ENCODE measurements around the gene MEGF11.

The MEGF11 gene

DNA sequence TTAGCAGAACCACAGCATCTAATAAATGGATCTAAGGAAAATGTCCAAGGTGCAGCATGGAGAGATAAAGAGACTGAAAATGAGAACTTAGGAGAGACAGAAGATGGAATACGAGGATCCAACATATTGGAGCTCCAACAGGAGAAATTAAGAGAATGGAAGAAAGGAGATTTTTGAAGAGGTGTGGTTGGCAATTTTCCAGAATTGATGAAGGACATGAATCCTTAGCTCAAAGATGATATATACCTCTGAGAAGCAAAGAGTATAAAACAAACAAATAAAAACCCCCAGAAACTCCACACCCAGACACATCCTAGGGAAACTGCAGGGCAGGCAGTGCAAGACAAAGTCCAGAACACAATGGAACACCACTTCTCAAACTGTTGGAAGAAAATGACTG lies 141.2 kb downstream of the MEGF11 start:
- H3K27me3 ChIP-seq (ENCODE audit: low read length) = no peaks in the 10 kb centered on the region
- H3K27ac ChIP-seq (ENCODE audit: low read depth, low read length) = no peak overlapping the region
- TF ChIP-seq, protein P1, sequence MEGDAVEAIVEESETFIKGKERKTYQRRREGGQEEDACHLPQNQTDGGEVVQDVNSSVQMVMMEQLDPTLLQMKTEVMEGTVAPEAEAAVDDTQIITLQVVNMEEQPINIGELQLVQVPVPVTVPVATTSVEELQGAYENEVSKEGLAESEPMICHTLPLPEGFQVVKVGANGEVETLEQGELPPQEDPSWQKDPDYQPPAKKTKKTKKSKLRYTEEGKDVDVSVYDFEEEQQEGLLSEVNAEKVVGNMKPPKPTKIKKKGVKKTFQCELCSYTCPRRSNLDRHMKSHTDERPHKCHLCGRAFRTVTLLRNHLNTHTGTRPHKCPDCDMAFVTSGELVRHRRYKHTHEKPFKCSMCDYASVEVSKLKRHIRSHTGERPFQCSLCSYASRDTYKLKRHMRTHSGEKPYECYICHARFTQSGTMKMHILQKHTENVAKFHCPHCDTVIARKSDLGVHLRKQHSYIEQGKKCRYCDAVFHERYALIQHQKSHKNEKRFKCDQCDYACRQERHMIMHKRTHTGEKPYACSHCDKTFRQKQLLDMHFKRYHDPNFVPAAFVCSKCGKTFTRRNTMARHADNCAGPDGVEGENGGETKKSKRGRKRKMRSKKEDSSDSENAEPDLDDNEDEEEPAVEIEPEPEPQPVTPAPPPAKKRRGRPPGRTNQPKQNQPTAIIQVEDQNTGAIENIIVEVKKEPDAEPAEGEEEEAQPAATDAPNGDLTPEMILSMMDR (IDR thresholded peaks at IDR 0.05; ENCODE audit: insufficient read depth, low read length, poor library complexity, severe bottlenecking) = no peak
- TF ChIP-seq EZH2phosphoT487 (conservative IDR thresholded peaks at IDR 0.05; ENCODE audit: low read length) = no peak
- no peaks in the 10 kb centered on the region for H3K9me2 ChIP-seq (replicated peaks; ENCODE audit: insufficient read depth, low read length)
- H2AFZ ChIP-seq (ENCODE audit: low read depth, low read length, severe bottlenecking) = no peak overlapping the region
- H3K4me2 ChIP-seq (ENCODE audit: low read depth, low read length, poor library complexity, severe bottlenecking) = no peak overlapping the region
- no peaks in the 10 kb centered on the region for H4K20me1 ChIP-seq (ENCODE audit: low read depth, low read length)
- H3K9me3 ChIP-seq (ENCODE audit: insufficient read depth, low read length) = no peaks in the 10 kb centered on the region
- no peak overlapping the region for H3K9ac ChIP-seq (ENCODE audit: low read length)
- H3F3A ChIP-seq (ENCODE audit: insufficient read depth) = no peaks in the 10 kb centered on the region
- H3K36me3 ChIP-seq (ENCODE audit: low read length) = no peaks in the 10 kb centered on the region
- no peaks in the 10 kb centered on the region for H3K79me2 ChIP-seq (ENCODE audit: insufficient read depth, low read length)
- no peak overlapping the region for H3K4me3 ChIP-seq (ENCODE audit: insufficient read depth, low read length, poor library complexity, severe bottlenecking)

DNA sequence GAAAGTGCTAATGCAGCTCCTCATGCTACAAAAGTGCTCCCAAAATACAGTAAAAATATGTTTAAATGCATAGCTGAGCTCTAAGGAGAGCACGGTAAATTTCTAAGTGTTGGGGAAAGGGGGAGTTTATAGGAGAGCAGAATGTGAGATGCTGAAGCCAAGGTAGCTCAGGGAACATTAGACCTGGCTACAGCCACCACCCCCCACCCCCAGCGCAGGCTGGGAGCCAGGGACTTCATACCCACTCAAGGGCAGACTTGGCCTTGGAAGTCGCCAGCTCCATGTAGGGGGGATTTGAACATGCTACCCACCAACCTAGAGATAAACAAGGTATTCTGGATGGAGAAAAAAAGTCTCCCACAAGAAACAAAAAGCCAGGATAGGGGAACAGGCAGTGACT lies 142.2 kb downstream of the MEGF11 start:
- H3K27ac ChIP-seq (ENCODE audit: low read depth, low read length) = no peak overlapping the region
- H3K4me3 ChIP-seq (ENCODE audit: insufficient read depth, low read length, poor library complexity, severe bottlenecking) = no peak overlapping the region
- H4K20me1 ChIP-seq (ENCODE audit: low read depth, low read length) = no peaks in the 10 kb centered on the region
- H3K79me2 ChIP-seq (ENCODE audit: insufficient read depth, low read length) = no peaks in the 10 kb centered on the region
- no peaks in the 10 kb centered on the region for H3F3A ChIP-seq (ENCODE audit: insufficient read depth)
- H3K4me2 ChIP-seq (ENCODE audit: low read depth, low read length, poor library complexity, severe bottlenecking) = no peak overlapping the region
- H3K9me2 ChIP-seq (replicated peaks; ENCODE audit: insufficient read depth, low read length) = no peaks in the 10 kb centered on the region
- TF ChIP-seq EZH2phosphoT487 (conservative IDR thresholded peaks at IDR 0.05; ENCODE audit: low read length) = no peak
- TF ChIP-seq, protein P1 (IDR thresholded peaks at IDR 0.05; ENCODE audit: insufficient read depth, low read length, poor library complexity, severe bottlenecking) = no peak
- H3K36me3 ChIP-seq (ENCODE audit: low read length) = no peaks in the 10 kb centered on the region
- no peak overlapping the region for H3K9ac ChIP-seq (ENCODE audit: low read length)
- no peaks in the 10 kb centered on the region for H3K9me3 ChIP-seq (ENCODE audit: insufficient read depth, low read length)
- no peak overlapping the region for H2AFZ ChIP-seq (ENCODE audit: low read depth, low read length, severe bottlenecking)
- H3K27me3 ChIP-seq (ENCODE audit: low read length) = no peaks in the 10 kb centered on the region

DNA sequence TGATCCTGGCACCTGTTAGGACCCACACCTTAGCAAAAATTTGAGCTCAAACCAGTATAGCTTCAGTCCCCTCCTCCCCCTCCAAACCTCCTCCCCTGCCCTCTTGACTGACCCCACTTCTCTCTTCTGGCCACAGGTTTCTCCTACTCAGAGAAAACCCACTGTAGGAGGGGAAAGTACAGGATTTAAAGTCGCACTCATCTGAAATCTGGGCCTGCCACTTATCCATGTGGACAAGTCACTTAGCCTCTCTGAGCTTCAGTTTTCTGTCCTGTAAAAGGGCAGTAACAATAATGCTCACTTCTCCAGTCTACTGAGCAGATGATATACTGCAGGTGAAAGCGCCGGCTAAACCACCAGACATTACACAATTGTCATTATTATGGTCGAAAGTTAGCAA lies 142.7 kb downstream of the MEGF11 start:
- Histone ChIP-seq H3K36me3 (ENCODE audit: low read length) (no peaks in the 10 kb centered on the region), H2AFZ (ENCODE audit: low read depth, low read length, severe bottlenecking) (no peak overlapping the region), H3F3A (ENCODE audit: insufficient read depth) (no peaks in the 10 kb centered on the region), H3K79me2 (ENCODE audit: insufficient read depth, low read length) (no peaks in the 10 kb centered on the region), H3K27ac (ENCODE audit: low read depth, low read length) (no peak overlapping the region), H3K4me2 (ENCODE audit: low read depth, low read length, poor library complexity, severe bottlenecking) (no peak overlapping the region), H3K9ac (ENCODE audit: low read length) (no peak overlapping the region), H3K9me2 (replicated peaks; ENCODE audit: insufficient read depth, low read length) (no peaks in the 10 kb centered on the region), H4K20me1 (ENCODE audit: low read depth, low read length) (no peaks in the 10 kb centered on the region), H3K9me3 (ENCODE audit: insufficient read depth, low read length) (no peaks in the 10 kb centered on the region), H3K4me3 (ENCODE audit: insufficient read depth, low read length, poor library complexity, severe bottlenecking) (no peak overlapping the region), H3K27me3 (ENCODE audit: low read length) (no peaks in the 10 kb centered on the region)
- TF ChIP-seq, protein P1 (IDR thresholded peaks at IDR 0.05; ENCODE audit: insufficient read depth, low read length, poor library complexity, severe bottlenecking) = no peak
- TF ChIP-seq EZH2phosphoT487 (conservative IDR thresholded peaks at IDR 0.05; ENCODE audit: low read length) = no peak
